ENCODE measurements around the gene PIM3.

GRCh38 chr22:50001388-50002231 is 41.0 kb downstream of the PIM3 start:
- TF ChIP-seq CTCF (IDR thresholded peaks at IDR 0.05) (no peak), SIN3A (IDR thresholded peaks at IDR 0.05; ENCODE audit: borderline replicate concordance, insufficient read depth, low read depth, low read length) (no peak), POLR2AphosphoS5 (IDR thresholded peaks at IDR 0.05; ENCODE audit: low read depth, low read length) (no peak), REST (IDR thresholded peaks at IDR 0.05; ENCODE audit: insufficient read depth in 1 of 2, low read depth in 2 of 2, low read length in 1 of 2) (no peak), TCF7L2 (IDR thresholded peaks at IDR 0.05; ENCODE audit: low read depth, low read length) (no peak)
